ENCODE results near the gene AVPI1.
"Not testable (repeated sequence)": the region's sequence is repeated elsewhere in the genome, so short reads cannot be mapped to it uniquely, and the experiment has no call there.

The AVPI1 gene

GRCh38 chr10:97640174-97640867, 46.7 kb downstream of the AVPI1 start, which contains the start of gene PI4K2A:
PI4K2A (plus strand) TSS chr10:97640671; CDS start chr10:97640743, 72 bp downstream.
- peak; percentile 92 for DNase-seq

- DNase-seq, result not testable (repeated sequence)
Measured at GRCh38 chr10:97639090-97639489, 48.0 kb downstream of the AVPI1 start.

GRCh38 chr10:97635577-97635976, 51.5 kb downstream of the AVPI1 start:
- DNase-seq, result no peak

GRCh38 chr10:97633921-97634320, 53.1 kb downstream of the AVPI1 start:
- no peak for DNase-seq

GRCh38 chr10:97632949-97633884, 53.8 kb downstream of the AVPI1 start, which contains the start of gene MORN4:
MORN4 (minus strand) TSS chr10:97633500; CDS start chr10:97619653, 13,847 bp downstream.
- peak; percentile 85 for DNase-seq

GRCh38 chr10:97631098-97631497, 55.9 kb downstream of the AVPI1 start:
- no peak for DNase-seq

- no peak for DNase-seq
Measured at GRCh38 chr10:97629289-97629688, 57.8 kb downstream of the AVPI1 start.

GRCh38 chr10:97628228-97628627, 58.8 kb downstream of the AVPI1 start:
- DNase-seq, result no peak

GRCh38 chr10:97627731-97628130, 59.3 kb downstream of the AVPI1 start:
- DNase-seq, result no peak

Data from NCI-H2171 (cell line).